Measurements from ENCODE around the gene ALDH1A3.

ALDH1A3 gene

GRCh38 chr15:100902436-100903167, 23.0 kb downstream of the ALDH1A3 start:
- peak; percentile 71 to 80 for DNase-seq

DNA sequence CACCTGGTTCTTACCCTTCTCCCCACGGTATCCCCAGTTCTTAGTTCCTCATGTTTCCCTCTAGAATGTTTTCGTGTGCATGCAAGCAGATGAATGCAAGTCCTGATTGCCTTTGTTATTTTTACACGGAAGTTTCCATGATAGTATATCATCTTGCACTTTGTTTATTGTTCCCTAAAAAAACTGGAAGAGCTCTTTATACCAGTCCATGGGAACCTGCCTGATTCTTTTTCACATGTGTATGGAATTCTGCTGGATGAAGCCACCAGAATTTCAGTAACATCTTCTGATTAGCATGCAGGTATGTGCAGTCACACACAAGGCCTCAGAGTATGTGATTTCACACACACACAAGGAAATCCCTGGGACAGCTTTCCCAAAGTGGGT, 23.5 kb downstream of the ALDH1A3 start:
- DNase-seq, result no peak

- DNase-seq, result no peak
Measured at GRCh38 chr15:100905850-100906249, 26.2 kb downstream of the ALDH1A3 start.

- DNase-seq, result no peak
Measured at GRCh38 chr15:100908466-100908865, 28.8 kb downstream of the ALDH1A3 start.

- no peak for DNase-seq
Measured at GRCh38 chr15:100909565-100909964, 29.9 kb downstream of the ALDH1A3 start.

DNA sequence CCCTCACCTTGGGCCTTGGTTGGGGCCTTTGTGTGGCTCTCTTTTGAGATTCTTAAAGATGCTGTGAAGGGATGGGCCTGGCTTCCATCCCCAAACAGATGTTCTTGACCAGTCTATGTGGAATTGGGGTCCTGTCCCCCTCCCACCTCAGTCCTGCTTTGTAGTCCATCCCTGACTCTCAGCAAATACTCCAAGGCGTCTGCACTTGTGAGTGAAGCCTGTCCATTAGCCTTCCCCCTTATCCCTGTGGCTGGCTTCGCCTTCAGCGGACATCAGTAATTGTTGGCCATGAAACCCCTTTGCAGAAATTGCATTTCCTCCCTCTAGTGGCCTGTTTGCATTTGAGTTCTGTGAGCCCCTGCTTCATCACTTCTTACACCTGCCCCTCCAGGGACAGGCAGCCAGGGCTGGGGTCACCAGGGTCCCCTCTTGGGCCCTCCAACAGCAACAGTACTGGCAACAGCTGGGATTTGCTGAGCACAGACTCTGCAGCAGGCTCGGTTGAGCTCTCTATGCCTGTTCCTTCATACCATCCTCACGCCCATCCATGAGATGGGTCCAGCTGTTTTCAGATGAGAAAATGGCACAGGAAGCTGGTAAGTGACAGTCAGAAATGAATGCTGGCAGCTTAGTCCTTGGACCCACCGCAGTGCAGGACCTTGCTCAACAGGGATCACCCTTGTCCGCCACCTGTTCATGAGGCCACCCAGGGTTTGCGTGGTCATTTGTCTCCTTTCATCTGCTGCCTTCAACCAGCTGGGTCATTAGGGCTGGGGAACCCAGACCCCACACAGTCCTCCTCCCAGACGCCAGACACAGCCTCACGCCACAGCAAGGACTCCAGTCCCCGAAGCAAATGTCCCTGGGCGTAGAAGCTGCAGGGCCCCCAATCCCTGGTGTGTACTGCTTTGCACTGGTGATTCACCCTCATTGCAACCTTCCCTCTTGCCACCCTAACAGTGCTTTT, 30.6 kb downstream of the ALDH1A3 start:
- DNase-seq, result no peak

DNA sequence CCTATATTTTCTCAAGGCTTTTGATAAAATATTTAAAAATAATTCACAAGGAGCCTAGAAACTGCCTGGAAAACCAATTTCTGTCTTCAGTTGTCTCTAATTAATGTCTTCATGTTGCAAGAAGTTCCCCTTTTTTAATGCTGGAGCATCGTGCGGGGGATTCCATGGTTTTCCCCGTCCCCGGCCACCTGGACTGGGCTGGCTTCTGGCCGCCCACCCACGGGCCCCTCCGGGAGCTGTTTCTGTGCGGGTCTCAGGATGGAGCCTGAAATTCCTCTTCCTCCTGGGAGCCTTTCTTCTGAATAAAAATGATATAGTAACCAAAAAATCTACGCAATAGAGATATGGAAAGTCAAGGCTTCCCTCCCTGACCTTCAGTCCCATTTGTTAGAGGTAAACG, 31.5 kb downstream of the ALDH1A3 start:
- DNase-seq, result no peak

- no peak for DNase-seq
Measured at GRCh38 chr15:100913961-100914360, 34.3 kb downstream of the ALDH1A3 start.

DNA sequence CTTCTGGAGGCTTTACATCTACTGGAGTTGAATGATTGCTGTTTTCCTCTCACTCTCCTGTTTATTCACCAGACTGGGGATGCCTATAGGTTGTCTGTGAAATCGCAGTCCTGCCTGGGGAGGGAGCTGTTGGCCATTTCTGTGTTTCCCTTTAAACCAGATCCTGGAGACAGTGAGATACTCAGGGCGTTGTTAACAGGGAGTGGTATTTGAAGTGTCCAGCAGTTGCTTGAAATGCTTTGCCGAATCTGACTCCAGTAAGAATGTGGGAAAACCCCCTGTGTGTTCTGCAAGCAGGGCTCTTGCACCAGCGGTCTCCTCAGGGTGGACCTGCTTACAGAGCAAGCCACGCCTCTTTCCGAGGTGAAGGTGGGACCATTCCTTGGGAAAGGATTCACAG, 35.2 kb downstream of the ALDH1A3 start:
- DNase-seq, result peak; percentile 31 to 54

DNA sequence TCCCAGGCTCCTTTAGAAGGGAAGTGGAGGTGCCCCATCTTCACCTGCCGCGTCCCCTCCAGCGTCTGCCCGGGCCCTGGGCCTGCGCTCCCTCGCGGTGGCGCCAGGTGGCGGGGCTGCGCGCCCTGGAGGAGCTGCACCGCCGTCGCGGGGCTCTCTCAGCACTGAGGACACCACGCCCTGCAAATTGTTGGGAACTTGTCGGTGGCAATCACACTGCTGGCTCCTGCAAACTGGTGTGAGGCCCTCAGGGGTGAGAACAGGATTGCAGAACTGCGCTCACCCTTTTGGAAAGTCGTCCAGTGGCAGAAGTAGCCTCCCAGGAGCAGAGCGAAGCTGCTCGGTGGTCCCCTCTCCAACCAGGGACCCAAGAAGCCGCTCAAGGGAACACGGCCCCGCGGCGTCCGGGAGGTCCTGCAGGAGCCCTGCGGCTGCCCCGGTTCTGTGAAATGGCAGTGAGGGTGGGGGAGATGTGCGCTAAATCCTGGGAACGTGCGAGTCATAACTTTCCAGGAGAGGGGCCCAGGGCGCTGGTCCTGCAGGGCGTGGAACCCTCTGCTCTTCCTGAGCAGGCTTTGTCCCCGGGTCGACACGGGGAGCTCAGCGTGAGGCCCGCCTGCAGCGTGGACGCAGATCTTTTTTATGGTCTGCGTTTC, 38.5 kb downstream of the ALDH1A3 start:
- DNase-seq, result peak; percentile 79 to 83

- peak; percentile 46 to 65 for DNase-seq
Measured at GRCh38 chr15:100918690-100919480, 39.3 kb downstream of the ALDH1A3 start, which contains the start of gene LRRK1. TSS of gene LRRK1 (plus strand) at chr15:100919357. CDS start at chr15:100924633, 5,276 bp downstream.

DNA sequence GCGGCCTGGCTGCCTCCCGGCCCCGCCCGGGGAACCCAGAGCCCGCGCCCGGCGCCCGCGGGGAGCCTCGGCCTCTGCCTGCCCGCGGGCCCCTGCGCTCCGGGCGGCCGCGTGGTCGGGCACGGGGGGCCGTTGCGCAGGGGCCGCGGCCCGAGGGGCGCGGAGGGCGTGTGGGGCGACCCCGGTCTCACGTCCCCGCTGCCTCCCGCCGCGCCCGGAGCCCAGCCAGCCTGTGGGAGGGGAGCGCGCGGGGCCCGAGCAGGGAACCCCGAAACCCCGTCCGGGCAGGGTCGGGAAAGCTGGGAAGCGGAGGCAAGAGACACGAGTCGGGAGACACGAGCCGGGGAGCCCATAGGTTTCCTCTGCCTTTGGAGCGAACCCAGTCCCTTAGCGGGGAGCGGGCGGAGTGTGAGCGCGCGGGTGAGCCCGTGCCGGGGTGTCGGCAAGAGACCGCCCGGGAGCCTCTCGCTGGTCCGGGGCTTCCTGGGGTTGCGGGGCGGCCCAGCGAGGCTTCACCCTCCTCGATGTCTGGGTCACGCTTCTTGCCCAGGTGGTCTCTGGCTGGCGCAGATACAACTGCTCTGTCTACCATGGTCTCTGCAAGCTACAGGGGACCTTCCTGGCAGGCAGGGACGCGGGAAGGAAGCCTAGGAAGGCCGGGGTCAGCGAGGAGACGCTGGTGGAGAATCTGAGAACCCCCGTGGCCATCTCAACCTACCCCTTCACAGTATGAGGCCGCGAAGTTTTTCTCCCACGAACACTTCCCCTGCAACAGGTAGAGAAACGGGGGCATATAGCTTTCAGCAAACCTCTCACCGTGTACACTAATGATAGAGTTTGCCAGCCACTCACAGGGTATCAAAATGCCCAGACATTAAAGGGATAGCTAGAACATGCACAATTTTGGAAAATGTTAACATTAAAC, 40.1 kb downstream of the ALDH1A3 start:
- peak; percentile 15 to 35 for DNase-seq

DNA sequence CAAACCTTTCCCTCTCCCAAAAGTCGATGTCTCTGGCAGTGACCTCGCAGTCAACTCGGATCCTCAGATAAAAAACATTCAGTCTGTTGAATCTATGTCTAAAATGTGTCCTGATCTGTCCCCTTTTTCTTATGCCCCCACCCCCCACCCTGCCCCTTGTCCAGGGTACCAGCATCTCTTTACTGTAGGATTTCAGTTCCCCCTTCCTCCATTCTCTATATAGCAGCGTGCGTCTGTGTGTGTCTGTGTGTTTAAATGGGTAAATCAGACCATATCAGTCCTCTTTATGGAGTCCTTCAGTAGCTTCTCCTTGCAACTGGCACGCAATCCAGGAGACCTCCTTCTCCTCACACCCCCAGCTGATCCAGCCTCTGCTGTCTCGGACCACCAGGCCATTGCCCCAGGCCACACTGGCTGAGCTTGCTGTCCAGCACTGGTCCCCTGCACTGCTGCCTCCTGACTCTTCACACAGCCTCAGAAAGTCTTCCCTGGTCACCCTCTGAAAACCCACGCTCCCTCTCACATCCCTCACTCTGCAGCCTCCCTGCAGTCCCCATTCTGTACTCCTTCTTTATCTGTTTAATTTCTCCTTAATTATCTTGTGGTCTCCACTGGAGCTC, 41.0 kb downstream of the ALDH1A3 start:
- no peak for DNase-seq

- peak in 1 of 2 experiments; percentile 23 for DNase-seq
Measured at GRCh38 chr15:100922192-100923040, 42.8 kb downstream of the ALDH1A3 start.

- DNase-seq, result no peak
Measured at GRCh38 chr15:100923076-100923475, 43.4 kb downstream of the ALDH1A3 start.

DNA sequence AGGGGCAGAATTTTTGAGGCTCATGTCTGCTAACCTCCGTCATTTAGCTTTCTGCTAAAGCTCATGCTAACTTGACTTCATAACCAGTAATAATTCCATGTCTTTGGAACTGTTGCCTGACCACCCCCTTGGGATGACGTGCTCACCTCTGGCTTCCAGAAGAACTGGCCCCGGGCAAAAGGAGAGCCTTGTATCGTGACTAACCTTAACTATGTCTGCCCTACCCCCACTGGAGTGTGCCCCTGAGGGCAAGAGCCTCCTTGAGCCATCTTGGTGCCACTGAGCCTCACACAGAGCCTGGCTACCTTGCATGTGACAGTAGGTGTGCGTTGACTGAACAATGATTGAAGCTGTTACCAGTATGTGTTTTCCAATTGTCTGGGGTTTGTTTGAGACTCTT, 44.3 kb downstream of the ALDH1A3 start:
- DNase-seq, result no peak

DNA sequence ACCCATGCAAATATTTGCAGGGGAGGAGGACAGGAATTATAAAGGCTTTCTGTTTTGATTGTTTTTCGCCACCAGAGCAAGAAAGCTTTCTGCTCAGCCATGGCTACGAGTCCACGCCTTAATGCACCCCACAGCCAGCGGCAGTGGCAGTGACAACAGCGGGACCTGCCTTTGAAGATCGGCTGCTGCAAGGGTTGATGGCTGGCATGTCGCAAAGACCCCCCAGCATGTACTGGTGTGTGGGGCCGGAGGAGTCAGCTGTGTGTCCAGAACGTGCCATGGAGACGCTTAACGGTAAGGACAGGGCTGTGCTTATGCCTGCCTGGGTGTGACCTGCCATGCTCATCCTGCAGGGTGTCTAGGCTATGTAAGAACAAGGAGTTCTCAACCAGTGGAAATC, 44.8 kb downstream of the ALDH1A3 start:
- no peak for DNase-seq

GRCh38 chr15:100925480-100925879, 45.8 kb downstream of the ALDH1A3 start:
- DNase-seq, result no peak

- peak in 1 of 2 experiments; percentile 15 for DNase-seq
Measured at GRCh38 chr15:100926258-100926657, 46.6 kb downstream of the ALDH1A3 start.

All from Kasumi-1 (cell line).